OCI-LY7 (cell line): ENCODE results near the gene EED.
"Not testable (repeated sequence)": the region's sequence is repeated elsewhere in the genome, so short reads cannot be mapped to it uniquely, and the experiment has no call there.

Experiments
- CTCF ChIP-seq: fragments of 200-600 bp; sonication (generic); conservative IDR thresholded peaks from 2 replicates; pipeline ENCODE4 v1.5.1; 2014; ENCODE audit warnings: mild to moderate bottlenecking, antibody characterized with exemption, low read length, moderate library complexity, mixed read lengths
- EZH2phosphoT487 ChIP-seq: fragments of 200-600 bp; sonication (generic); IDR thresholded peaks from 2 replicates; pipeline ENCODE4 v1.6.1; 2018; ENCODE audit warnings: low read depth, borderline replicate concordance, mild to moderate bottlenecking, mixed run types, antibody characterized with exemption, low read length, moderate library complexity, mixed read lengths

- TF ChIP-seq CTCF, EZH2phosphoT487: not testable (repeated sequence)
These were observed 45.1 kb downstream of the EED start for GRCh38 chr11:86289508-86290280.
